Mammary epithelial cell (primary cell): ENCODE results near the gene BRF1.
"Not testable (repeated sequence)": the region's sequence is repeated elsewhere in the genome, so short reads cannot be mapped to it uniquely, and the experiment has no call there.

Experiments
- EZH2 ChIP-seq: IDR thresholded peaks from 2 replicates; pipeline ENCODE4 v1.6.1; 2012; ENCODE audit warnings: low read length, inconsistent platforms, borderline replicate concordance
- TF ChIP-seq, protein P1 (sequence below), 2 donors: IDR thresholded peaks in 1 of 2; conservative IDR thresholded peaks in 1 of 2; 2 replicates each; pipeline ENCODE4 v1.5.1; 2011 to 2012; ENCODE audit warnings: inconsistent platforms in 2 of 2, low read length in 2 of 2, mild to moderate bottlenecking in 2 of 2, control low read depth in 1 of 2, low read depth in 1 of 2; ENCODE audit not compliant: insufficient read depth in 1 of 2; ENCODE audit errors: extremely low read depth in 1 of 2

GRCh38 chr14:105335231-105335542 lies 34.4 kb upstream of the BRF1 start:
- TF ChIP-seq, protein P1, sequence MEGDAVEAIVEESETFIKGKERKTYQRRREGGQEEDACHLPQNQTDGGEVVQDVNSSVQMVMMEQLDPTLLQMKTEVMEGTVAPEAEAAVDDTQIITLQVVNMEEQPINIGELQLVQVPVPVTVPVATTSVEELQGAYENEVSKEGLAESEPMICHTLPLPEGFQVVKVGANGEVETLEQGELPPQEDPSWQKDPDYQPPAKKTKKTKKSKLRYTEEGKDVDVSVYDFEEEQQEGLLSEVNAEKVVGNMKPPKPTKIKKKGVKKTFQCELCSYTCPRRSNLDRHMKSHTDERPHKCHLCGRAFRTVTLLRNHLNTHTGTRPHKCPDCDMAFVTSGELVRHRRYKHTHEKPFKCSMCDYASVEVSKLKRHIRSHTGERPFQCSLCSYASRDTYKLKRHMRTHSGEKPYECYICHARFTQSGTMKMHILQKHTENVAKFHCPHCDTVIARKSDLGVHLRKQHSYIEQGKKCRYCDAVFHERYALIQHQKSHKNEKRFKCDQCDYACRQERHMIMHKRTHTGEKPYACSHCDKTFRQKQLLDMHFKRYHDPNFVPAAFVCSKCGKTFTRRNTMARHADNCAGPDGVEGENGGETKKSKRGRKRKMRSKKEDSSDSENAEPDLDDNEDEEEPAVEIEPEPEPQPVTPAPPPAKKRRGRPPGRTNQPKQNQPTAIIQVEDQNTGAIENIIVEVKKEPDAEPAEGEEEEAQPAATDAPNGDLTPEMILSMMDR (conservative IDR thresholded peaks at IDR 0.05 in 1 of 2, IDR thresholded peaks at IDR 0.05 in 1 of 2; ENCODE audit: extremely low read depth in 1 of 2, insufficient read depth in 1 of 2, low read depth in 1 of 2, low read length in 2 of 2) = not testable (repeated sequence)
- not testable (repeated sequence) for TF ChIP-seq EZH2
